Endodermal cell (in vitro differentiated cells): ENCODE results near the gene UBIAD1. TPM values are rescaled to one million over a fixed set of nuclear protein-coding genes. Genes with fewer than 3 reads are reported as not detected.
"Not testable (repeated sequence)": the region's sequence is repeated elsewhere in the genome, so short reads cannot be mapped to it uniquely, and the experiment has no call there.

Source experiments
- DNase-seq: peaks from one replicate; pipeline ENCODE4 v3.0.0-alpha.2; 2017
- H3K27ac ChIP-seq: 2 replicates; pipeline ENCODE4 v1.5.1; 2013; ENCODE audit warnings: mild to moderate bottlenecking, low read depth, low read length, moderate library complexity
- H3K27me3 ChIP-seq: 2 replicates; pipeline ENCODE4 v1.6.1; 2013; ENCODE audit warnings: mild to moderate bottlenecking, low read length, moderate library complexity; ENCODE audit not compliant: insufficient read depth, control insufficient read depth, poor library complexity, severe bottlenecking
- H3K36me3 ChIP-seq: 2 replicates; pipeline ENCODE4 v1.7.0; 2013; ENCODE audit warnings: mild to moderate bottlenecking, low read length, moderate library complexity; ENCODE audit not compliant: control insufficient read depth, insufficient read depth
- H3K4me1 ChIP-seq: one replicate; pipeline ENCODE4 v1.7.0; 2013; ENCODE audit warnings: low read length; ENCODE audit not compliant: control insufficient read depth, insufficient read depth
- H3K4me3 ChIP-seq: 2 replicates; pipeline ENCODE4 v1.5.1; 2013; ENCODE audit warnings: mild to moderate bottlenecking, low read length, moderate library complexity
- H3K9ac ChIP-seq: 2 replicates; pipeline ENCODE4 v1.6.1; 2013; ENCODE audit warnings: mild to moderate bottlenecking, low read length, moderate library complexity; ENCODE audit not compliant: poor library complexity, severe bottlenecking; ENCODE audit errors: extremely low read depth
- H3K9me3 ChIP-seq: 2 replicates; pipeline ENCODE4 v1.6.1; 2013; ENCODE audit warnings: mild to moderate bottlenecking, low read length, moderate library complexity; ENCODE audit not compliant: control insufficient read depth
- H3K27ac Mint-ChIP-seq: 2 replicates; pipeline ENCODE4 v1.8.0; 2020; ENCODE audit warnings: mixed read lengths
- H3K27me3 Mint-ChIP-seq: 2 replicates; pipeline ENCODE4 v1.8.0; 2021; ENCODE audit warnings: mild to moderate bottlenecking, mixed read lengths; ENCODE audit not compliant: insufficient read depth
- H3K36me3 Mint-ChIP-seq: 2 replicates; pipeline ENCODE4 v1.8.0; 2020; ENCODE audit warnings: low read depth, mixed read lengths
- H3K4me1 Mint-ChIP-seq: 2 replicates; pipeline ENCODE4 v1.8.0; 2020; ENCODE audit warnings: mixed read lengths
- H3K4me3 Mint-ChIP-seq: 2 replicates; pipeline ENCODE4 v1.8.0; 2020; ENCODE audit warnings: mild to moderate bottlenecking, moderate library complexity, mixed read lengths
- H3K9me3 Mint-ChIP-seq: 2 replicates; pipeline ENCODE4 v1.8.0; 2020; ENCODE audit warnings: mild to moderate bottlenecking, mixed read lengths
- WGBS, 2 experiments: methylation state at CpG; one replicate each; pipeline versions ENCODE4 v1.1.5 to v1.1.7; 2013; ENCODE audit warnings: missing lambda C conversion rate in 2 of 2, mixed read lengths in 1 of 2; ENCODE audit not compliant: insufficient coverage in 1 of 2, insufficient read length in 1 of 2; 5-methylcytosine and 5-hydroxymethylcytosine counted together
- total RNA-seq, 2 donors: library from RNA; stranded (reverse); fragmentation: NEBNext Ultra II Directional in 1 of 2; extraction: Animal tissue kit (Norgen Biotek cat#: 25700) in 1 of 2; gene quantifications; 2 replicates in 1 of 2; 3 replicates in 1 of 2; pipeline ENCODE4 v1.2.1, GENCODE V29; 2021
- TF ChIP-seq, protein P1 (sequence below): fragments of 200-600 bp; sonication (generic); conservative IDR thresholded peaks from 2 replicates; pipeline ENCODE4 v1.5.0; 2021; ENCODE audit warnings: antibody characterized with exemption, mild to moderate bottlenecking

Gene UBIAD1
- total RNA-seq, 2 donors from 2014 or later, result 12.9 to 15.9 TPM

DNA sequence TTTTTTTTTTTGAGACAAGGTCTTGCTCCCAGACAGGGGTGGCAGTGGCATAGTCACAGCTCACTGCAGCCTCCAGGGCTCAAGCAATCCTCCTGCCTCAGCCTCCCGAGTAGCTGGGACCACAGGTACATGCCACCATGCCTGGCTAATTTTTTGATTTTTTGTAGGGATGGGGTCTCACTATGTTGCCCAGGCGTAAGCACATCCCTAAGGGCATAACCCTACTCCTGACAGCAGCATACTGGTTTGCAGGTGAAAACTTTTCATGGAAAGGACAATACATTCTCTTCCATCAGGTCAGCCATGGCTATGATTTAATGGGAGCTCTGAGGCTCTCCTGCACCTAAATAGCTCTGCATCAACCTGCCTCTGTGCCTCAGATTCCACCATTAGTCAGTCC is 29.4 kb downstream of the UBIAD1 start:
- H3K9me3 ChIP-seq, result no peaks in the 10 kb centered on the region
- H3K4me1 Mint-ChIP-seq, result peaks cover 2% of the 10 kb centered on the region
- H3K27me3 ChIP-seq, result no peaks in the 10 kb centered on the region
- peaks cover 5% of the 10 kb centered on the region for H3K36me3 Mint-ChIP-seq
- no peak for DNase-seq
- no peaks in the 10 kb centered on the region for H3K4me1 ChIP-seq
- H3K4me3 ChIP-seq, result no peak overlapping the region
- H3K27me3 Mint-ChIP-seq, result no peaks in the 10 kb centered on the region
- no peak overlapping the region for H3K4me3 Mint-ChIP-seq
- H3K27ac ChIP-seq, result no peak overlapping the region
- no peak overlapping the region for H3K27ac Mint-ChIP-seq
- H3K9ac ChIP-seq, result no peak overlapping the region
- TF ChIP-seq, protein P1, sequence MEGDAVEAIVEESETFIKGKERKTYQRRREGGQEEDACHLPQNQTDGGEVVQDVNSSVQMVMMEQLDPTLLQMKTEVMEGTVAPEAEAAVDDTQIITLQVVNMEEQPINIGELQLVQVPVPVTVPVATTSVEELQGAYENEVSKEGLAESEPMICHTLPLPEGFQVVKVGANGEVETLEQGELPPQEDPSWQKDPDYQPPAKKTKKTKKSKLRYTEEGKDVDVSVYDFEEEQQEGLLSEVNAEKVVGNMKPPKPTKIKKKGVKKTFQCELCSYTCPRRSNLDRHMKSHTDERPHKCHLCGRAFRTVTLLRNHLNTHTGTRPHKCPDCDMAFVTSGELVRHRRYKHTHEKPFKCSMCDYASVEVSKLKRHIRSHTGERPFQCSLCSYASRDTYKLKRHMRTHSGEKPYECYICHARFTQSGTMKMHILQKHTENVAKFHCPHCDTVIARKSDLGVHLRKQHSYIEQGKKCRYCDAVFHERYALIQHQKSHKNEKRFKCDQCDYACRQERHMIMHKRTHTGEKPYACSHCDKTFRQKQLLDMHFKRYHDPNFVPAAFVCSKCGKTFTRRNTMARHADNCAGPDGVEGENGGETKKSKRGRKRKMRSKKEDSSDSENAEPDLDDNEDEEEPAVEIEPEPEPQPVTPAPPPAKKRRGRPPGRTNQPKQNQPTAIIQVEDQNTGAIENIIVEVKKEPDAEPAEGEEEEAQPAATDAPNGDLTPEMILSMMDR, result no peak
- WGBS, 2 experiments, result 89 to 100% methylated on average over 2 of the region's 2 CpGs
- H3K9me3 Mint-ChIP-seq, result peaks cover 15% of the 10 kb centered on the region
- no peaks in the 10 kb centered on the region for H3K36me3 ChIP-seq

- H3K4me3 ChIP-seq, H3K27me3 Mint-ChIP-seq, H3K27ac Mint-ChIP-seq, H3K9ac ChIP-seq, H3K4me1 Mint-ChIP-seq, H3K36me3 Mint-ChIP-seq, DNase-seq, H3K4me1 ChIP-seq, H3K27ac ChIP-seq, H3K9me3 ChIP-seq, H3K27me3 ChIP-seq, H3K36me3 ChIP-seq, H3K4me3 Mint-ChIP-seq: not testable (repeated sequence)
- H3K9me3 Mint-ChIP-seq, result peaks cover 15% of the 10 kb centered on the region
- WGBS, 2 experiments, result 92% methylated on average over 25 of the region's 29 CpGs; no CpG with 5 or more reads in 1 of the 2 experiments
These were observed 32.5 kb downstream of the UBIAD1 start for GRCh38 chr1:11305516-11305915.

DNA sequence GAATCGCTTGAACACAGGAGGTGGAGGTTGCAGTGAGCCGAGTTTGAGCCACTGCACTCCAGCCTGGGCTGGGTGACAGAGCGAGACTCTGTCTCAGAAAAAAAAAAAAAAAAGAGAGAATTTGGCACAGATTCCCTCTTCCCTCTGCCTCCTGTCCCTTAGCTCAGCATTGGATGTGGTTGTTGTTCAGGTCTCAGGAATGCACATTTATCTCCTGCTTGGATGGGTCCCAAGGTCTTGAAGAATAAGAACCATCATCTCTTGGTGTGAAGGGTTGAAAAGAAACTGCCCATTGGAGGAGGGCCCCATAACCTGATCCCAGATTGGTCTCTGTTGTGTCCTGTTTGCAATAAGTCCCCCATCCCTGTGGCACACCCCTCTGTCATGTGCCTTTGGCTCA is 34.9 kb downstream of the UBIAD1 start:
- H3K27ac Mint-ChIP-seq, result no peak overlapping the region
- H3K27me3 ChIP-seq, result no peaks in the 10 kb centered on the region
- H3K9me3 Mint-ChIP-seq, result peaks cover 15% of the 10 kb centered on the region
- peaks cover 21% of the 10 kb centered on the region for H3K4me1 Mint-ChIP-seq
- no peak overlapping the region for H3K4me3 ChIP-seq
- H3K9me3 ChIP-seq, result no peaks in the 10 kb centered on the region
- H3K9ac ChIP-seq, result no peak overlapping the region
- peaks cover 9% of the 10 kb centered on the region for H3K4me1 ChIP-seq
- H3K4me3 Mint-ChIP-seq, result no peak overlapping the region
- H3K36me3 Mint-ChIP-seq, result peaks cover 2% of the 10 kb centered on the region
- DNase-seq, result no peak
- TF ChIP-seq, protein P1, result no peak
- WGBS, 2 experiments, result 88 to 96% methylated on average over 3 of the region's 3 CpGs
- no peak overlapping the region for H3K27ac ChIP-seq
- H3K36me3 ChIP-seq, result no peaks in the 10 kb centered on the region
- no peaks in the 10 kb centered on the region for H3K27me3 Mint-ChIP-seq

GRCh38 chr1:11308699-11309224 is 35.8 kb downstream of the UBIAD1 start:
- no peak overlapping the region for H3K9ac ChIP-seq
- Mint-ChIP-seq H3K27ac (no peak overlapping the region), H3K36me3 (peaks cover 2% of the 10 kb centered on the region), H3K4me1 (peaks cover 21% of the 10 kb centered on the region), H3K4me3 (no peak overlapping the region), H3K9me3 (peaks cover 15% of the 10 kb centered on the region), H3K27me3 (no peaks in the 10 kb centered on the region)
- DNase-seq, result no peak
- no peaks in the 10 kb centered on the region for H3K36me3 ChIP-seq
- WGBS, 2 experiments, result 90 to 94% methylated on average over 4 to 5 of the region's 6 CpGs
- peaks cover 9% of the 10 kb centered on the region for H3K4me1 ChIP-seq
- no peak overlapping the region for H3K4me3 ChIP-seq
- H3K9me3 ChIP-seq, result no peaks in the 10 kb centered on the region
- no peaks in the 10 kb centered on the region for H3K27me3 ChIP-seq
- TF ChIP-seq, protein P1, result no peak
- no peak overlapping the region for H3K27ac ChIP-seq
